ENCODE measurements around the gene ANKRD35.

ANKRD35 gene

GRCh38 chr1:145878724-145879123 lies 6.9 kb downstream of the ANKRD35 start:
- TF ChIP-seq EZH2phosphoT487 (IDR thresholded peaks at IDR 0.05; ENCODE audit: borderline replicate concordance, low read length), result no peak
- no peak for TF ChIP-seq CTCF (IDR thresholded peaks at IDR 0.05; ENCODE audit: low read depth, low read length, poor library complexity, severe bottlenecking)
- Histone ChIP-seq H3K4me2 (ENCODE audit: low read length) (no peak overlapping the region), H3K79me2 (ENCODE audit: control insufficient read depth, low read length) (no peaks in the 10 kb centered on the region), H3F3A (ENCODE audit: control insufficient read depth, insufficient read depth) (no peaks in the 10 kb centered on the region), H3K4me3 (ENCODE audit: low read length) (no peak overlapping the region), H3K9me2 (replicated peaks; ENCODE audit: control insufficient read depth, low read length) (no peaks in the 10 kb centered on the region), H3K36me3 (ENCODE audit: control insufficient read depth, low read length) (no peaks in the 10 kb centered on the region), H4K20me1 (ENCODE audit: control insufficient read depth, insufficient read depth, low read depth, low read length) (no peaks in the 10 kb centered on the region), H3K27ac (ENCODE audit: low read depth, low read length) (no peak overlapping the region), H3K4me1 (ENCODE audit: control insufficient read depth, low read length) (no peaks in the 10 kb centered on the region), H3K27me3 (ENCODE audit: control insufficient read depth, low read length) (peaks cover 44% of the 10 kb centered on the region), H3K9me3 (ENCODE audit: control insufficient read depth, insufficient read depth, low read length) (no peaks in the 10 kb centered on the region)

- H3K4me1 ChIP-seq (ENCODE audit: control insufficient read depth, low read length), result no peaks in the 10 kb centered on the region
- H3K27me3 ChIP-seq (ENCODE audit: control insufficient read depth, low read length), result peaks cover 46% of the 10 kb centered on the region
- H3K9me2 ChIP-seq (replicated peaks; ENCODE audit: control insufficient read depth, low read length), result no peaks in the 10 kb centered on the region
- H4K20me1 ChIP-seq (ENCODE audit: control insufficient read depth, insufficient read depth, low read depth, low read length), result no peaks in the 10 kb centered on the region
- no peaks in the 10 kb centered on the region for H3K79me2 ChIP-seq (ENCODE audit: control insufficient read depth, low read length)
- no peaks in the 10 kb centered on the region for H3F3A ChIP-seq (ENCODE audit: control insufficient read depth, insufficient read depth)
- no peak overlapping the region for H3K27ac ChIP-seq (ENCODE audit: low read depth, low read length)
- no peak overlapping the region for H3K4me3 ChIP-seq (ENCODE audit: low read length)
- H3K36me3 ChIP-seq (ENCODE audit: control insufficient read depth, low read length), result no peaks in the 10 kb centered on the region
- no peak overlapping the region for H3K4me2 ChIP-seq (ENCODE audit: low read length)
- H3K9me3 ChIP-seq (ENCODE audit: control insufficient read depth, insufficient read depth, low read length), result no peaks in the 10 kb centered on the region
- TF ChIP-seq EZH2phosphoT487 (IDR thresholded peaks at IDR 0.05; ENCODE audit: borderline replicate concordance, low read length) (no peak), CTCF (IDR thresholded peaks at IDR 0.05; ENCODE audit: low read depth, low read length, poor library complexity, severe bottlenecking) (no peak)
Measured at GRCh38 chr1:145877923-145878486, 7.7 kb downstream of the ANKRD35 start.

DNA sequence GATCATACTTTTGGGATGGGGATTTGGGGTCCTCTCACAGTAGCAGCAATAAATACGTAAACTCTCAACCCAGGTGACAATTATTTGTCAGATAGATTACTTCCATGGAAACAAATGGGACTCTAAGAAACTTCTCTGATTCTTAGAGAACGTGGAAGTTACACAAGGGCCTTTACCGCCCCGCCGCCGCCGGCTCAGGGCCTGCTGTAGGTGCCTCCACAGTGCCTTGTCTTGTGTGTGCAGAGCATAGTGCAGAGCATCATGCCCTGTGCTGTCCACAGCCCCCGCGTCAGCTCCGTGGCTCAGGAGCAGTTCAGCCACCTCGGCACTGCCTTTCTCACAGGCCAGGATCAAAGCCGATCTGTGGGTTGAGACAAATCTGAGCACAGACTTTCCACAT lies 11.0 kb downstream of the ANKRD35 start:
- Histone ChIP-seq H3K4me1 (ENCODE audit: control insufficient read depth, low read length) (no peaks in the 10 kb centered on the region), H3K4me3 (ENCODE audit: low read length) (no peak overlapping the region), H3K9me2 (replicated peaks; ENCODE audit: control insufficient read depth, low read length) (no peaks in the 10 kb centered on the region), H4K20me1 (ENCODE audit: control insufficient read depth, insufficient read depth, low read depth, low read length) (no peaks in the 10 kb centered on the region), H3K9me3 (ENCODE audit: control insufficient read depth, insufficient read depth, low read length) (no peaks in the 10 kb centered on the region), H3K79me2 (ENCODE audit: control insufficient read depth, low read length) (no peaks in the 10 kb centered on the region), H3K4me2 (ENCODE audit: low read length) (no peak overlapping the region), H3F3A (ENCODE audit: control insufficient read depth, insufficient read depth) (no peaks in the 10 kb centered on the region), H3K27ac (ENCODE audit: low read depth, low read length) (no peak overlapping the region), H3K27me3 (ENCODE audit: control insufficient read depth, low read length) (peaks cover 56% of the 10 kb centered on the region), H3K36me3 (ENCODE audit: control insufficient read depth, low read length) (no peaks in the 10 kb centered on the region)
- TF ChIP-seq CTCF (IDR thresholded peaks at IDR 0.05; ENCODE audit: low read depth, low read length, poor library complexity, severe bottlenecking), result no peak
- no peak for TF ChIP-seq EZH2phosphoT487 (IDR thresholded peaks at IDR 0.05; ENCODE audit: borderline replicate concordance, low read length)
